Activated CD4-positive, alpha-beta T cell treated with anti-CD3 and anti-CD28 coated beads, Interleukin-2, amount 50 U/mL, for 4 hours (primary cell): Measurements from ENCODE around the gene DIDO1.
"Not testable (repeated sequence)": the region's sequence is repeated elsewhere in the genome, so short reads cannot be mapped to it uniquely, and the experiment has no call there.

Source experiments
- DNase-seq, 2 experiments: peaks; one replicate each; pipeline ENCODE4 v3.0.0-alpha.2; 2020

The DIDO1 gene

GRCh38 chr20:62962221-62962879 is 36.0 kb upstream of the DIDO1 start:
- no peak for DNase-seq

GRCh38 chr20:62961799-62962198 is 35.5 kb upstream of the DIDO1 start:
- no peak for DNase-seq

GRCh38 chr20:62961310-62961783 is 35.0 kb upstream of the DIDO1 start:
- no peak for DNase-seq

- DNase-seq = not testable (repeated sequence)
Observed at GRCh38 chr20:62960446-62961309, 34.4 kb upstream of the DIDO1 start.

GRCh38 chr20:62959998-62960436 is 33.7 kb upstream of the DIDO1 start:
- no peak for DNase-seq

GRCh38 chr20:62959101-62959971 is 33.0 kb upstream of the DIDO1 start:
- no peak for DNase-seq

GRCh38 chr20:62958388-62959100 is 32.2 kb upstream of the DIDO1 start:
- no peak for DNase-seq

- no peak for DNase-seq
Observed at GRCh38 chr20:62957136-62958117, 31.1 kb upstream of the DIDO1 start.

GRCh38 chr20:62956387-62957135 is 30.3 kb upstream of the DIDO1 start:
- no peak for DNase-seq

GRCh38 chr20:62955519-62956386 is 29.4 kb upstream of the DIDO1 start:
- no peak for DNase-seq

- DNase-seq = peak; percentile 13 to 26
Observed at GRCh38 chr20:62953839-62954703, 27.8 kb upstream of the DIDO1 start.

GRCh38 chr20:62952968-62953838 is 26.9 kb upstream of the DIDO1 start:
- no peak for DNase-seq

- DNase-seq = no peak
Observed at GRCh38 chr20:62952373-62952967, 26.2 kb upstream of the DIDO1 start, which contains the start of gene SLC17A9. SLC17A9 (plus strand) TSS chr20:62952709; CDS start chr20:62952831, 122 bp downstream.

GRCh38 chr20:62951896-62952372 is 25.6 kb upstream of the DIDO1 start:
- DNase-seq = no peak

- no peak for DNase-seq
Observed at GRCh38 chr20:62951143-62951895, 25.0 kb upstream of the DIDO1 start.

GRCh38 chr20:62950741-62951140 is 24.4 kb upstream of the DIDO1 start:
- no peak for DNase-seq
